GM23338 (cell line): ENCODE data around the gene FES. TPM values are rescaled to one million over a fixed set of nuclear protein-coding genes. Genes with fewer than 3 reads are reported as not detected.

Experiments
- ATAC-seq: fragments of 200-7000 bp; cut with Tn5 transposase; 3 replicates; pipeline ENCODE4 v1.9.1; 2020
- DNase-seq: peaks from one replicate; pipeline ENCODE4 v3.0.0-alpha.2; 2015; ENCODE audit warnings: low spot score
- H2AFZ ChIP-seq: fragments of 200-600 bp; sonication (generic); 2 replicates; pipeline ENCODE4 v1.8.0; 2016; ENCODE audit warnings: antibody characterized with exemption, mild to moderate bottlenecking, moderate library complexity
- H3F3A ChIP-seq: fragments of 200-600 bp; sonication (generic); replicated peaks from 2 replicates; pipeline ENCODE4 v1.8.0; 2017; ENCODE audit warnings: antibody characterized with exemption, mixed run types, low read depth
- H3K27ac ChIP-seq: fragments of 200-600 bp; sonication (generic); 2 replicates; pipeline ENCODE4 v1.6.1; 2016; ENCODE audit warnings: low read depth
- H3K27me3 ChIP-seq: fragments of 200-600 bp; sonication (generic); 2 replicates; pipeline ENCODE4 v1.8.0; 2016; ENCODE audit warnings: mild to moderate bottlenecking, mixed run types, moderate library complexity; ENCODE audit not compliant: insufficient read depth
- H3K36me3 ChIP-seq: fragments of 200-600 bp; sonication (generic); 2 replicates; pipeline ENCODE4 v1.8.0; 2016; ENCODE audit warnings: mild to moderate bottlenecking; ENCODE audit not compliant: insufficient read depth
- H3K4me1 ChIP-seq: fragments of 200-600 bp; sonication (generic); 2 replicates; pipeline ENCODE4 v1.8.0; 2016; ENCODE audit warnings: mild to moderate bottlenecking, moderate library complexity; ENCODE audit not compliant: insufficient read depth
- H3K4me2 ChIP-seq: fragments of 200-600 bp; sonication (generic); 2 replicates; pipeline ENCODE4 v1.7.1; 2017; ENCODE audit warnings: mixed run types
- H3K4me3 ChIP-seq: fragments of 200-600 bp; sonication (generic); 2 replicates; pipeline ENCODE4 v1.6.1; 2016; ENCODE audit warnings: mixed run types
- H3K79me2 ChIP-seq: fragments of 200-600 bp; sonication (generic); replicated peaks from 2 replicates; pipeline ENCODE4 v1.8.0; 2017; ENCODE audit warnings: mild to moderate bottlenecking; ENCODE audit not compliant: insufficient read depth
- H3K9me2 ChIP-seq: fragments of 200-600 bp; sonication (generic); 2 replicates; pipeline ENCODE4 v1.8.0; 2017; ENCODE audit not compliant: insufficient read depth
- H4K20me1 ChIP-seq: fragments of 200-600 bp; sonication (generic); replicated peaks from 2 replicates; pipeline ENCODE4 v1.8.0; 2017; ENCODE audit warnings: mild to moderate bottlenecking; ENCODE audit not compliant: insufficient read depth
- H3K27ac Mint-ChIP-seq: 2 replicates; pipeline ENCODE4 v1.8.0; 2020; ENCODE audit warnings: inconsistent platforms, mild to moderate bottlenecking, moderate library complexity, mixed read lengths
- H3K27me3 Mint-ChIP-seq: 3 replicates; pipeline ENCODE4 v1.8.0; 2022; ENCODE audit warnings: low read depth, mild to moderate bottlenecking, moderate library complexity, mixed read lengths, inconsistent platforms; ENCODE audit not compliant: insufficient read depth, poor library complexity
- H3K36me3 Mint-ChIP-seq: 3 replicates; pipeline ENCODE4 v1.8.0; 2021; ENCODE audit warnings: low read depth, mild to moderate bottlenecking, inconsistent platforms, moderate library complexity, mixed read lengths
- H3K4me1 Mint-ChIP-seq: 3 replicates; pipeline ENCODE4 v1.8.0; 2020; ENCODE audit warnings: mild to moderate bottlenecking, inconsistent platforms, mixed read lengths
- H3K4me3 Mint-ChIP-seq: 3 replicates; pipeline ENCODE4 v1.8.0; 2021; ENCODE audit warnings: moderate library complexity, mild to moderate bottlenecking, inconsistent platforms, mixed read lengths
- H3K9me3 Mint-ChIP-seq: 3 replicates; pipeline ENCODE4 v1.8.0; 2020; ENCODE audit warnings: moderate library complexity, mild to moderate bottlenecking, inconsistent platforms, mixed read lengths
- CREB1 ChIP-seq: fragments of 250-450 bp; sonication (Bioruptor Pico); IDR thresholded peaks from 2 replicates; pipeline ENCODE4 v1.5.0; 2020; ENCODE audit warnings: low read depth, mild to moderate bottlenecking, moderate library complexity
- EZH2 ChIP-seq: fragments of 200-600 bp; sonication (generic); IDR thresholded peaks from one replicate; pipeline ENCODE4 v1.8.0; 2017; ENCODE audit warnings: antibody characterized with exemption, mild to moderate bottlenecking, low read depth; ENCODE audit not compliant: unreplicated experiment
- EZH2phosphoT487 ChIP-seq: fragments of 200-600 bp; sonication (generic); IDR thresholded peaks from one replicate; pipeline ENCODE4 v1.8.1; 2018; ENCODE audit warnings: antibody characterized with exemption; ENCODE audit not compliant: unreplicated experiment
- JUNB ChIP-seq: IDR thresholded peaks from one replicate; pipeline ENCODE4 v1.6.1; 2016; ENCODE audit warnings: antibody characterized with exemption; ENCODE audit not compliant: unreplicated experiment
- NANOG ChIP-seq: IDR thresholded peaks from 2 replicates; pipeline ENCODE4 v1.6.1; 2016; ENCODE audit warnings: antibody characterized with exemption, borderline replicate concordance
- POLR2AphosphoS5 ChIP-seq: IDR thresholded peaks from 2 replicates; pipeline ENCODE4 v1.6.1; 2016; ENCODE audit warnings: antibody characterized with exemption, low read depth
- STAT1 ChIP-seq: IDR thresholded peaks from one replicate; pipeline ENCODE4 v1.6.1; 2016; ENCODE audit warnings: antibody characterized with exemption; ENCODE audit not compliant: unreplicated experiment
- ZNF114 ChIP-seq: fragments of 250-450 bp; sonication (Bioruptor Pico); IDR thresholded peaks from 2 replicates; pipeline ENCODE4 v1.5.0; 2020; ENCODE audit warnings: mild to moderate bottlenecking, moderate library complexity
- ZNF331 ChIP-seq: fragments of 250-450 bp; sonication (Bioruptor Pico); IDR thresholded peaks from 2 replicates; pipeline ENCODE4 v1.5.0; 2020; ENCODE audit warnings: low read depth, mild to moderate bottlenecking, moderate library complexity
- polyA plus RNA-seq: library from polyadenylated mRNA; unstranded; fragments of >200 nt; fragmentation: Nextera tagmentation; extraction: Ambion mirVana; gene quantifications from 2 replicates; pipeline ENCODE4 v1.2.1, GENCODE V29; 2016
- total RNA-seq: library from RNA; depleted of rRNA; stranded (reverse); fragments of >200 nt; shearing (Covaris generic); gene quantifications from 2 replicates; pipeline ENCODE4 v1.2.3, GENCODE V29; 2014
- TF ChIP-seq, protein P1 (sequence below), 2 experiments: fragments of 200-600 bp in 1 of 2; sonication (generic) in 1 of 2; conservative IDR thresholded peaks; 2 replicates each; pipeline versions ENCODE4 v1.5.1 to v1.6.1; 2016 to 2017; ENCODE audit warnings: antibody characterized with exemption in 2 of 2, low read depth in 2 of 2, mild to moderate bottlenecking in 2 of 2, moderate library complexity in 1 of 2
- TF ChIP-seq, protein P2 (sequence below): IDR thresholded peaks from 2 replicates; pipeline ENCODE4 v1.6.1; 2016; ENCODE audit warnings: antibody characterized with exemption
- TF ChIP-seq, protein P3 (sequence below): IDR thresholded peaks from one replicate; pipeline ENCODE4 v1.6.1; 2018; ENCODE audit warnings: antibody characterized with exemption; ENCODE audit not compliant: unreplicated experiment
- TF ChIP-seq, protein P4 (sequence below): fragments of 250-450 bp; sonication (Bioruptor Pico); IDR thresholded peaks from 2 replicates; pipeline ENCODE4 v1.5.0; 2020; ENCODE audit warnings: mild to moderate bottlenecking, moderate library complexity

FES gene
- total and polyA plus RNA-seq, 2 experiments from 2014 or later, result 2.7 to 14.4 TPM

DNA sequence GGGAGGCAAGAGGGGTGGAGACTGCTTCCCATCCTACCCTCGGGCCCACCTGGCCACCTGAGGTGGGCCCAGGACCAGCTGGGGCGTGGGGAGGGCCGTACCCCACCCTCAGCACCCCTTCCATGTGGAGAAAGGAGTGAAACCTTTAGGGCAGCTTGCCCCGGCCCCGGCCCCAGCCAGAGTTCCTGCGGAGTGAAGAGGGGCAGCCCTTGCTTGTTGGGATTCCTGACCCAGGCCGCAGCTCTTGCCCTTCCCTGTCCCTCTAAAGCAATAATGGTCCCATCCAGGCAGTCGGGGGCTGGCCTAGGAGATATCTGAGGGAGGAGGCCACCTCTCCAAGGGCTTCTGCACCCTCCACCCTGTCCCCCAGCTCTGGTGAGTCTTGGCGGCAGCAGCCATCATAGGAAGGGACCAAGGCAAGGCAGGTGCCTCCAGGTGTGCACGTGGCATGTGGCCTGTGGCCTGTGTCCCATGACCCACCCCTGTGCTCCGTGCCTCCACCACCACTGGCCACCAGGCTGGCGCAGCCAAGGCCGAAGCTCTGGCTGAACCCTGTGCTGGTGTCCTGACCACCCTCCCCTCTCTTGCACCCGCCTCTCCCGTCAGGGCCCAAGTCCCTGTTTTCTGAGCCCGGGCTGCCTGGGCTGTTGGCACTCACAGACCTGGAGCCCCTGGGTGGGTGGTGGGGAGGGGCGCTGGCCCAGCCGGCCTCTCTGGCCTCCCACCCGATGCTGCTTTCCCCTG, 2.2 kb upstream of the FES start:
- peaks cover 13% of the 10 kb centered on the region for H3K4me1 ChIP-seq
- Mint-ChIP-seq H3K4me1 (peaks cover 17% of the 10 kb centered on the region), H3K27ac (no peak overlapping the region), H3K36me3 (peaks cover 19% of the 10 kb centered on the region), H3K4me3 (no peak overlapping the region), H3K9me3 (no peaks in the 10 kb centered on the region), H3K27me3 (peaks cover 10% of the 10 kb centered on the region)
- H3K4me2 ChIP-seq, result no peak overlapping the region
- no peak overlapping the region for H3K4me3 ChIP-seq
- no peaks in the 10 kb centered on the region for H3K27me3 ChIP-seq
- H3K36me3 ChIP-seq, result no peaks in the 10 kb centered on the region
- ATAC-seq (no peak), DNase-seq (no peak)
- TF ChIP-seq ZNF114, result no peak
- TF ChIP-seq, protein P1, sequence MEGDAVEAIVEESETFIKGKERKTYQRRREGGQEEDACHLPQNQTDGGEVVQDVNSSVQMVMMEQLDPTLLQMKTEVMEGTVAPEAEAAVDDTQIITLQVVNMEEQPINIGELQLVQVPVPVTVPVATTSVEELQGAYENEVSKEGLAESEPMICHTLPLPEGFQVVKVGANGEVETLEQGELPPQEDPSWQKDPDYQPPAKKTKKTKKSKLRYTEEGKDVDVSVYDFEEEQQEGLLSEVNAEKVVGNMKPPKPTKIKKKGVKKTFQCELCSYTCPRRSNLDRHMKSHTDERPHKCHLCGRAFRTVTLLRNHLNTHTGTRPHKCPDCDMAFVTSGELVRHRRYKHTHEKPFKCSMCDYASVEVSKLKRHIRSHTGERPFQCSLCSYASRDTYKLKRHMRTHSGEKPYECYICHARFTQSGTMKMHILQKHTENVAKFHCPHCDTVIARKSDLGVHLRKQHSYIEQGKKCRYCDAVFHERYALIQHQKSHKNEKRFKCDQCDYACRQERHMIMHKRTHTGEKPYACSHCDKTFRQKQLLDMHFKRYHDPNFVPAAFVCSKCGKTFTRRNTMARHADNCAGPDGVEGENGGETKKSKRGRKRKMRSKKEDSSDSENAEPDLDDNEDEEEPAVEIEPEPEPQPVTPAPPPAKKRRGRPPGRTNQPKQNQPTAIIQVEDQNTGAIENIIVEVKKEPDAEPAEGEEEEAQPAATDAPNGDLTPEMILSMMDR (conservative IDR thresholded peaks at IDR 0.05; ENCODE audit: low read depth in 2 of 2), result no peak
- TF ChIP-seq JUNB, result no peak
- no peak for TF ChIP-seq POLR2AphosphoS5
- TF ChIP-seq, protein P2, sequence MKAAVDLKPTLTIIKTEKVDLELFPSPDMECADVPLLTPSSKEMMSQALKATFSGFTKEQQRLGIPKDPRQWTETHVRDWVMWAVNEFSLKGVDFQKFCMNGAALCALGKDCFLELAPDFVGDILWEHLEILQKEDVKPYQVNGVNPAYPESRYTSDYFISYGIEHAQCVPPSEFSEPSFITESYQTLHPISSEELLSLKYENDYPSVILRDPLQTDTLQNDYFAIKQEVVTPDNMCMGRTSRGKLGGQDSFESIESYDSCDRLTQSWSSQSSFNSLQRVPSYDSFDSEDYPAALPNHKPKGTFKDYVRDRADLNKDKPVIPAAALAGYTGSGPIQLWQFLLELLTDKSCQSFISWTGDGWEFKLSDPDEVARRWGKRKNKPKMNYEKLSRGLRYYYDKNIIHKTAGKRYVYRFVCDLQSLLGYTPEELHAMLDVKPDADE, result no peak
- TF ChIP-seq STAT1, result no peak
- TF ChIP-seq EZH2phosphoT487, result no peak
- TF ChIP-seq, protein P3, sequence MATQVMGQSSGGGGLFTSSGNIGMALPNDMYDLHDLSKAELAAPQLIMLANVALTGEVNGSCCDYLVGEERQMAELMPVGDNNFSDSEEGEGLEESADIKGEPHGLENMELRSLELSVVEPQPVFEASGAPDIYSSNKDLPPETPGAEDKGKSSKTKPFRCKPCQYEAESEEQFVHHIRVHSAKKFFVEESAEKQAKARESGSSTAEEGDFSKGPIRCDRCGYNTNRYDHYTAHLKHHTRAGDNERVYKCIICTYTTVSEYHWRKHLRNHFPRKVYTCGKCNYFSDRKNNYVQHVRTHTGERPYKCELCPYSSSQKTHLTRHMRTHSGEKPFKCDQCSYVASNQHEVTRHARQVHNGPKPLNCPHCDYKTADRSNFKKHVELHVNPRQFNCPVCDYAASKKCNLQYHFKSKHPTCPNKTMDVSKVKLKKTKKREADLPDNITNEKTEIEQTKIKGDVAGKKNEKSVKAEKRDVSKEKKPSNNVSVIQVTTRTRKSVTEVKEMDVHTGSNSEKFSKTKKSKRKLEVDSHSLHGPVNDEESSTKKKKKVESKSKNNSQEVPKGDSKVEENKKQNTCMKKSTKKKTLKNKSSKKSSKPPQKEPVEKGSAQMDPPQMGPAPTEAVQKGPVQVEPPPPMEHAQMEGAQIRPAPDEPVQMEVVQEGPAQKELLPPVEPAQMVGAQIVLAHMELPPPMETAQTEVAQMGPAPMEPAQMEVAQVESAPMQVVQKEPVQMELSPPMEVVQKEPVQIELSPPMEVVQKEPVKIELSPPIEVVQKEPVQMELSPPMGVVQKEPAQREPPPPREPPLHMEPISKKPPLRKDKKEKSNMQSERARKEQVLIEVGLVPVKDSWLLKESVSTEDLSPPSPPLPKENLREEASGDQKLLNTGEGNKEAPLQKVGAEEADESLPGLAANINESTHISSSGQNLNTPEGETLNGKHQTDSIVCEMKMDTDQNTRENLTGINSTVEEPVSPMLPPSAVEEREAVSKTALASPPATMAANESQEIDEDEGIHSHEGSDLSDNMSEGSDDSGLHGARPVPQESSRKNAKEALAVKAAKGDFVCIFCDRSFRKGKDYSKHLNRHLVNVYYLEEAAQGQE, result no peak
- TF ChIP-seq ZNF331 (CRISPR knock-in tag), result no peak
- TF ChIP-seq NANOG, result no peak
- TF ChIP-seq EZH2, result no peak
- TF ChIP-seq CREB1 (CRISPR knock-in tag), result no peak
- TF ChIP-seq, protein P4, sequence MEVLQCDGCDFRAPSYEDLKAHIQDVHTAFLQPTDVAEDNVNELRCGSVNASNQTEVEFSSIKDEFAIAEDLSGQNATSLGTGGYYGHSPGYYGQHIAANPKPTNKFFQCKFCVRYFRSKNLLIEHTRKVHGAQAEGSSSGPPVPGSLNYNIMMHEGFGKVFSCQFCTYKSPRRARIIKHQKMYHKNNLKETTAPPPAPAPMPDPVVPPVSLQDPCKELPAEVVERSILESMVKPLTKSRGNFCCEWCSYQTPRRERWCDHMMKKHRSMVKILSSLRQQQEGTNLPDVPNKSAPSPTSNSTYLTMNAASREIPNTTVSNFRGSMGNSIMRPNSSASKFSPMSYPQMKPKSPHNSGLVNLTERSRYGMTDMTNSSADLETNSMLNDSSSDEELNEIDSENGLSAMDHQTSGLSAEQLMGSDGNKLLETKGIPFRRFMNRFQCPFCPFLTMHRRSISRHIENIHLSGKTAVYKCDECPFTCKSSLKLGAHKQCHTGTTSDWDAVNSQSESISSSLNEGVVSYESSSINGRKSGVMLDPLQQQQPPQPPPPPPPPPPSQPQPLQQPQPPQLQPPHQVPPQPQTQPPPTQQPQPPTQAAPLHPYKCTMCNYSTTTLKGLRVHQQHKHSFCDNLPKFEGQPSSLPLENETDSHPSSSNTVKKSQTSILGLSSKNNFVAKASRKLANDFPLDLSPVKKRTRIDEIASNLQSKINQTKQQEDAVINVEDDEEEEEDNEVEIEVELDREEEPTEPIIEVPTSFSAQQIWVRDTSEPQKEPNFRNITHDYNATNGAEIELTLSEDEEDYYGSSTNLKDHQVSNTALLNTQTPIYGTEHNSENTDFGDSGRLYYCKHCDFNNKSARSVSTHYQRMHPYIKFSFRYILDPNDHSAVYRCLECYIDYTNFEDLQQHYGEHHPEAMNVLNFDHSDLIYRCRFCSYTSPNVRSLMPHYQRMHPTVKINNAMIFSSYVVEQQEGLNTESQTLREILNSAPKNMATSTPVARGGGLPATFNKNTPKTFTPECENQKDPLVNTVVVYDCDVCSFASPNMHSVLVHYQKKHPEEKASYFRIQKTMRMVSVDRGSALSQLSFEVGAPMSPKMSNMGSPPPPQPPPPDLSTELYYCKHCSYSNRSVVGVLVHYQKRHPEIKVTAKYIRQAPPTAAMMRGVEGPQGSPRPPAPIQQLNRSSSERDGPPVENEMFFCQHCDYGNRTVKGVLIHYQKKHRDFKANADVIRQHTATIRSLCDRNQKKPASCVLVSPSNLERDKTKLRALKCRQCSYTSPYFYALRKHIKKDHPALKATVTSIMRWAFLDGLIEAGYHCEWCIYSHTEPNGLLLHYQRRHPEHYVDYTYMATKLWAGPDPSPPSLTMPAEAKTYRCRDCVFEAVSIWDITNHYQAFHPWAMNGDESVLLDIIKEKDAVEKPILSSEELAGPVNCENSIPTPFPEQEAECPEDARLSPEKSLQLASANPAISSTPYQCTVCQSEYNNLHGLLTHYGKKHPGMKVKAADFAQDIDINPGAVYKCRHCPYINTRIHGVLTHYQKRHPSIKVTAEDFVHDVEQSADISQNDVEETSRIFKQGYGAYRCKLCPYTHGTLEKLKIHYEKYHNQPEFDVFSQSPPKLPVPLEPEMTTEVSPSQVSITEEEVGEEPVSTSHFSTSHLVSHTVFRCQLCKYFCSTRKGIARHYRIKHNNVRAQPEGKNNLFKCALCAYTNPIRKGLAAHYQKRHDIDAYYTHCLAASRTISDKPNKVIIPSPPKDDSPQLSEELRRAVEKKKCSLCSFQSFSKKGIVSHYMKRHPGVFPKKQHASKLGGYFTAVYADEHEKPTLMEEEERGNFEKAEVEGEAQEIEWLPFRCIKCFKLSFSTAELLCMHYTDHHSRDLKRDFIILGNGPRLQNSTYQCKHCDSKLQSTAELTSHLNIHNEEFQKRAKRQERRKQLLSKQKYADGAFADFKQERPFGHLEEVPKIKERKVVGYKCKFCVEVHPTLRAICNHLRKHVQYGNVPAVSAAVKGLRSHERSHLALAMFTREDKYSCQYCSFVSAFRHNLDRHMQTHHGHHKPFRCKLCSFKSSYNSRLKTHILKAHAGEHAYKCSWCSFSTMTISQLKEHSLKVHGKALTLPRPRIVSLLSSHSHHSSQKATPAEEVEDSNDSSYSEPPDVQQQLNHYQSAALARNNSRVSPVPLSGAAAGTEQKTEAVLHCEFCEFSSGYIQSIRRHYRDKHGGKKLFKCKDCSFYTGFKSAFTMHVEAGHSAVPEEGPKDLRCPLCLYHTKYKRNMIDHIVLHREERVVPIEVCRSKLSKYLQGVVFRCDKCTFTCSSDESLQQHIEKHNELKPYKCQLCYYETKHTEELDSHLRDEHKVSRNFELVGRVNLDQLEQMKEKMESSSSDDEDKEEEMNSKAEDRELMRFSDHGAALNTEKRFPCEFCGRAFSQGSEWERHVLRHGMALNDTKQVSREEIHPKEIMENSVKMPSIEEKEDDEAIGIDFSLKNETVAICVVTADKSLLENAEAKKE, result no peak
- H3K9me2 ChIP-seq, result no peaks in the 10 kb centered on the region
- H3F3A ChIP-seq, result 0 out of 2 replicates have a peak, but pooled peaks cover 5% of the 10 kb centered on the region
- H4K20me1 ChIP-seq, result no peaks in the 10 kb centered on the region
- no peak overlapping the region for H2AFZ ChIP-seq
- no peak overlapping the region for H3K27ac ChIP-seq
- no peaks in the 10 kb centered on the region for H3K79me2 ChIP-seq
